ENCODE measurements around the gene MPV17. TPM values are rescaled to one million over a fixed set of nuclear protein-coding genes. Genes with fewer than 3 reads are reported as not detected.

Gene MPV17
- total and polyA plus RNA-seq, 2 donors (not counting 1 experiment from before 2014, with no cell fraction given), result 103 to 137 TPM

GRCh38 chr2:27284996-27285395, 37.9 kb downstream of the MPV17 start:
- DNase-seq (no peak), ATAC-seq (ENCODE audit: low read depth) (no peak)
- ChIA-PET POLR2A (no interaction called here), CTCF (interaction anchor here (1.6 kb wide), 1 partner anchor 18 kb away, joined by 4 read pairs; no protein-coding TSS in a partner anchor)
- H3K9me3 Mint-ChIP-seq (ENCODE audit: insufficient read depth), result no peaks in the 10 kb centered on the region
- Histone ChIP-seq H3K27ac (ENCODE audit: low read length in 2 of 2) (no peak overlapping the region), H2AFZ (ENCODE audit: insufficient read depth, low read depth, low read length, poor library complexity, severe bottlenecking) (no peak overlapping the region), H3K27me3 (replicated peaks in 1 of 4; ENCODE audit: control extremely low read depth in 1 of 4, control insufficient read depth in 3 of 4, insufficient read depth in 4 of 4, low read length in 3 of 4) (peaks cover 0 to 6% (median 3%) of the 10 kb centered on the region in 4 experiments), H4K20me1 (ENCODE audit: control insufficient read depth, insufficient read depth, low read length, poor library complexity, severe bottlenecking) (no peaks in the 10 kb centered on the region), H3K36me3 (replicated peaks in 1 of 2; ENCODE audit: control extremely low read depth in 1 of 2, control insufficient read depth in 1 of 2, extremely low read depth in 1 of 2, insufficient read depth in 2 of 2, low read length in 1 of 2) (no peaks in the 10 kb centered on the region), H3K79me2 (ENCODE audit: control insufficient read depth, insufficient read depth, low read length) (no peaks in the 10 kb centered on the region), H3K4me3 (ENCODE audit: control extremely low read depth in 1 of 5, extremely low read depth in 1 of 5, insufficient read depth in 1 of 5, low read depth in 2 of 5, low read length in 4 of 5) (no peak overlapping the region), H3K9me3 (ENCODE audit: control extremely low read depth in 1 of 3, control insufficient read depth in 2 of 3, insufficient read depth in 1 of 3, low read length in 2 of 3) (no peaks in the 10 kb centered on the region), H3K9ac (ENCODE audit: low read length) (no peak overlapping the region), H3K4me2 (replicated peaks; ENCODE audit: low read depth, low read length, poor library complexity, severe bottlenecking) (no peak overlapping the region), H3K4me1 (ENCODE audit: control insufficient read depth in 2 of 2, insufficient read depth in 2 of 2, low read length in 2 of 2) (no peaks in the 10 kb centered on the region)
- H3K27me3 Mint-ChIP-seq, result peaks cover 35% of the 10 kb centered on the region
- no peak overlapping the region for H3K27ac Mint-ChIP-seq
- H3K4me1 Mint-ChIP-seq, result peaks cover under 1% of the 10 kb centered on the region
- no peak for TF ChIP-seq EZH2 (IDR thresholded peaks at IDR 0.05; ENCODE audit: borderline replicate concordance, insufficient read depth, low read depth, low read length, poor library complexity, severe bottlenecking)
- no peak for TF ChIP-seq CTCF (IDR thresholded peaks at IDR 0.05)
- no peak overlapping the region for H3K4me3 Mint-ChIP-seq
- no CpG with 5 or more reads among the region's 1 CpG for WGBS (ENCODE audit: insufficient coverage)
- intact Hi-C loops (cut with micrococcal nuclease), result no loop called here

- TF ChIP-seq EZH2 (IDR thresholded peaks at IDR 0.05; ENCODE audit: borderline replicate concordance, insufficient read depth, low read depth, low read length, poor library complexity, severe bottlenecking), result no peak
- TF ChIP-seq CTCF (IDR thresholded peaks at IDR 0.05), result no peak
- Histone ChIP-seq H3K27me3 (replicated peaks in 1 of 4; ENCODE audit: control extremely low read depth in 1 of 4, control insufficient read depth in 3 of 4, insufficient read depth in 4 of 4, low read length in 3 of 4) (peaks cover 0 to 9% (median 0%) of the 10 kb centered on the region in 4 experiments), H3K4me3 (ENCODE audit: control extremely low read depth in 1 of 5, extremely low read depth in 1 of 5, insufficient read depth in 1 of 5, low read depth in 2 of 5, low read length in 4 of 5) (no peak overlapping the region), H3K79me2 (ENCODE audit: control insufficient read depth, insufficient read depth, low read length) (no peaks in the 10 kb centered on the region), H3K4me2 (replicated peaks; ENCODE audit: low read depth, low read length, poor library complexity, severe bottlenecking) (no peak overlapping the region), H3K9ac (ENCODE audit: low read length) (no peak overlapping the region), H3K36me3 (replicated peaks in 1 of 2; ENCODE audit: control extremely low read depth in 1 of 2, control insufficient read depth in 1 of 2, extremely low read depth in 1 of 2, insufficient read depth in 2 of 2, low read length in 1 of 2) (no peaks in the 10 kb centered on the region), H2AFZ (ENCODE audit: insufficient read depth, low read depth, low read length, poor library complexity, severe bottlenecking) (no peak overlapping the region), H3K9me3 (ENCODE audit: control extremely low read depth in 1 of 3, control insufficient read depth in 2 of 3, insufficient read depth in 1 of 3, low read length in 2 of 3) (no peaks in the 10 kb centered on the region), H3K27ac (ENCODE audit: low read length in 2 of 2) (no peak overlapping the region), H3K4me1 (ENCODE audit: control insufficient read depth in 2 of 2, insufficient read depth in 2 of 2, low read length in 2 of 2) (no peaks in the 10 kb centered on the region), H4K20me1 (ENCODE audit: control insufficient read depth, insufficient read depth, low read length, poor library complexity, severe bottlenecking) (no peaks in the 10 kb centered on the region)
- WGBS (ENCODE audit: insufficient coverage), result 67% methylated on average over 3 of the region's 5 CpGs
- Mint-ChIP-seq H3K9me3 (ENCODE audit: insufficient read depth) (no peaks in the 10 kb centered on the region), H3K27ac (no peak overlapping the region), H3K4me3 (no peak overlapping the region), H3K4me1 (peaks cover 5% of the 10 kb centered on the region), H3K27me3 (peaks cover 37% of the 10 kb centered on the region)
- intact Hi-C loops (cut with micrococcal nuclease), result no loop called here
- ChIA-PET POLR2A (no interaction called here), CTCF (interaction anchor here (0.7 to 6.8 kb wide), 7 partner anchors 9 to 437 kb away, joined by 3 to 168 read pairs (median 4); no protein-coding TSS in a partner anchor)
- no peak for DNase-seq
- no peak for ATAC-seq (ENCODE audit: low read depth)
Measured at GRCh38 chr2:27282892-27283291, 40.0 kb downstream of the MPV17 start.

Measured in B cell (primary cell).